GM19455 (cell line): Measurements from ENCODE around the gene DACH2.

Source experiments
- ATAC-seq: cut with Tn5 transposase; IDR thresholded peaks from one replicate; pipeline ENCODE4 v1.9.1; 2021; ENCODE audit not compliant: unreplicated experiment

DACH2 gene

GRCh38 chrX:86295293-86295692 lies 147.0 kb downstream of the DACH2 start:
- ATAC-seq: no peak

DNA sequence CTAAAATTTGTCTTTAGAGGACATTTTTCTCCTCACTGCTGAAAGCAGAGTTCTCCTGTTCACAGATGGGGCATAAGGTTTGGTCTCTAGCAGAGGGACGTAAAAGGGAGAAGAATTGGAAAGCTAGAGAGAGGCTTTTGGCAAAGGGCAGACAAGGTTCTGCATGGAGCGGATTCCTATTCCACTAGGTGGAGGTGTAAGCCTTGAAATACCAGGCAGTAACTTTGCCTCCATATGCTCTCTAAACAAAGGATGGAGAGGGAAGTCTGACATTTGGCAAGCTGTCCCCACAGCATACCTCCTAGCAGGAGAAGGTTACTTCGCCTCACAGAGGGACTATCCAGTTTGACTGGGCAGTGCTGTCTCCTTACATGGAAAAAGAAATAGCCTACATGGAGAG lies 174.7 kb downstream of the DACH2 start:
- no peak for ATAC-seq

GRCh38 chrX:86329174-86329573 lies 180.9 kb downstream of the DACH2 start:
- no peak for ATAC-seq

DNA sequence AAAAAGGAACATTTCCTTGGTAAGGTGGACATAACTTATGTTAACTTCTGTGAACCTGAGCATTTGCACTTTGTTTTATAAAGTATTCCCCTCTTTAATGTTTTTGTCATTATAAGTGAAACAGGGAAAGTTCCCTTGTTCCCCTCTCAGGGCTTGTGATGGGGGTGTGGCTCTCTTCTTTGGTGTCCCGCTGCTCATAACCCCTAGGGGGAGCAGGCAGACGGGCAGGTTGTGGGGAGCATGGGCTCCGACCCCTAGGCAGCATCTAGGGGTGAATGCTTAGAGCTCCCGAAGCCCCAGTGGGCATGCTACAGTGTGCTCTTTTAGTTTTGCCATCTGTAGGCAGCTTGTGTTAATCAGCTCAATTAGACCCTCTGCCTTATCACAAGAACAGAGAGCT lies 200.4 kb downstream of the DACH2 start:
- no peak for ATAC-seq

DNA sequence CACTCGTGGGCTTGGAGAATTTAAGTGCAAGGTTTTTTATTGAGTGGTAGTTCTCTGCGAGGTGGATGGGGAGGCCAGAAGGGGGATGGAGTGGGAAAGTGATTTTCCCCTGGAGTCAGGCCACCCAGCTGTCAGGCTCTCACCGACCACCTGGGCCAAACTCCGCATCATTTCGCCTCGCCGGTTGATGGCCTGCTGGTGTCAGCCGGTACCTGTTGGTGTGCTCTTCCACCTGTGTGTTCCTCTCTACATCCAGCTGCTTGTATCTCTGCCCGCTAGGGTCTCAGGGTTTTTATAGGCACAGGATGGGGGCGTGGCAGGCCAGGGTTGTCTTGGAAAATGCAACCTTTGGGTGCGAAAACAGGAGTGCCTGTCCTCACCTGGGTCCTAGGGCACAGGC lies 200.9 kb downstream of the DACH2 start:
- ATAC-seq: no peak

DNA sequence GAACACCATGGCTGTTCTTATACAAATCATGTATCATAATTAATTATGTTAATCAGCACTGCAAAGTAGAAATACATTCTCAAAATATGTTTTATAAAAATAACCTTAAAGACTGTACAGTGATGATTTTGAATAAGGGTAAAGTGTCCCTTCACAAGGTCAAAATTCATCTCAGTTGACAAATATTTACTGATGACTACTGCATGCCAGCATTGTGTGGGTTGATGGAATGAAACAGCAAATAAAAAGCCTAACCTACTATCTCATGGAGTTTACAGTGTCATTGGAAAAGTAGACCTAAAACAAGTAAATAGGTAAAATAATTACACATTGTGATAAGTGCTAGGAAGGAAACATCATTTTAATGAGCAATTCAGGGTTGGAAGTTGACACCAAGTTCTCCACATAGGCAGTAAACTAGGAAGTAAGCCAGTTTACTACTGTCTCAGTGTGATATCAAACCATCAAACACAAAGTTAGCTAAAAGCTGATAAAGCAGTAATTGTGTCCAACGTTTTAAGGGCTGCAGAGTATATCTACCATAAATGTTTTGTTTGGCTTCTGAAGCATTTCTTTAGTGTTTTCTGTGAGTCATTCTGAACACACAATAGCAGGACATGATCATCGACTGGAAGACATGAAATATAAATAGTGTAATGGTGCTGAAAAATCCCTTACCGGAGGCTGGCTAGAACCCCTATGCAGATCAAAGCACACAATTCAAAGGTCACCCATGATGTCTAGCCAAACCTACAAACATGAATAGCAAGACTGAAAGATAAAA lies 221.8 kb downstream of the DACH2 start:
- no peak for ATAC-seq

DNA sequence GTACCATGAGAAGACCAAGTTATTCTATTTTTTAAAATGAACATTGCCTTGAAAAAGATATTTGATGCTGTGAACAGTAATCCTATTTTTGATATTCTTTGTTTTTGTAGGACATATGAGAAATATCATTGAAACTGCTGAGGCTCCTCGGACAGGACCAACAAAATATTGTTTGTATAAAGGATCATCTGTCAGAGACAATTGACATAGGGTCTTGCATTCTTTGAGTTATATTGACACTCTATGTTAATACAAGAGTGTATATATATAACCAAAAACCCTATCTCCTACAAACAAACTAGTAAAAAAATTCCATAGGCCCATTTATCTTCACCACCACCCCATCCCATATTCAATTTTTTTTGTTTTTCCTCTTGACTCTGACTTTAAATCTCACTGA lies 222.7 kb downstream of the DACH2 start:
- ATAC-seq: no peak

DNA sequence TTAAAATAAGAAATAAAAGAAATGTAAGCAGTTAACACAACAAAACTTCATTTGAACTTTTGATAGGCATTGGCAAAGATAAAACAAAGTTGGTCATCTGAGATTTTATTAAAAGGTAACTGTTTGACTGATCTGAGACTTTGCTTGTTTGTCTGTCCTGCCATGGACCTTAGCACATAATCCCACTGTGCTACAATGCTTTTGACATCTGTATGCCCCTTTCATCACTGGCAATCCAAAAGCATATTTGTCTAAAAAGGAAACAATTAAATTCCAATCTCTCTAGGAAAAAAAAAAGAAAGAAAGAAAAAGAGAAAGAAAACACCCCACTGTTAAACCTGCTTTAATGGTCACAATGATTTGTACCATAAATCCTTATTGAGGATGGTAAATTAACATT lies 231.0 kb downstream of the DACH2 start:
- ATAC-seq: no peak

- no peak for ATAC-seq
Measured at GRCh38 chrX:86383681-86384540, 235.7 kb downstream of the DACH2 start.

- ATAC-seq: no peak
Measured at GRCh38 chrX:86407371-86407770, 259.1 kb downstream of the DACH2 start.

- no peak for ATAC-seq
Measured at GRCh38 chrX:86421771-86422170, 273.5 kb downstream of the DACH2 start.

DNA sequence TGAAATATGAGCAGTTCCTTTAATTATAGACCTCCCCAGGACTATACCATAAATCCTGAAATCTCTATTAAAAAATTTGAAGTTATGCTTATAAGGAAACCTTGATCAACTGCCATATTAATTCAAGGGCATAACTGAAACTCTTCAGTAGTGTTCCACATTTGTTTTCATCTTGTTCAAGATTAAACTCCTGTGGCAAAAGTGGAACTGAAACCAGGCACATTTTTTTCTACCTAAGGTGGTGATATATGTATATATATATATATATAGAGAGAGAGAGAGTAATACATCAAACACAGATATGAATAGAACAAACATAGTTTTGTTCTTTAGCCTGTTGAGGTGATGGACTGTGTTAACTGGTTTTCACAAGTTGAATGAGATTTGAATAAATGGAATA lies 287.9 kb downstream of the DACH2 start:
- ATAC-seq: no peak

GRCh38 chrX:86455495-86455894 lies 307.2 kb downstream of the DACH2 start:
- no peak for ATAC-seq

GRCh38 chrX:86460760-86461159 lies 312.5 kb downstream of the DACH2 start:
- ATAC-seq: no peak

DNA sequence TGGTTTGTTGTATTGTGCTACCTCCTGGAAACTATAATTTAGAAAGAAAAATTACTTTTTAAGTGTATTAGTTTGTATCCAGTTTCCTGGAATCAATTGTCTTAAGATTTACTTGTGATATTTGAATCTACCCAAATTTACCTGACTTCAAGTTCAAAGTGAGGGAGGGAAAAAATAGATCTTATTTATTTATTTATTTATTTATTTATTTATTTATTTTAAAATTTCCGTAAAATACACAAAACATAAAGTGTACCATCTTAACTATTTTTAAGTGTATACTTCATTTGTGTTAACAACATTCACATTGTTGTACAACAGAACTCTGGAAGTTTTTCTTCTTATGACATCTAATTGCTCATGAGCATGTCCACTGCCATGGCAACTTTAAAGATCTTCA lies 356.0 kb downstream of the DACH2 start:
- ATAC-seq: no peak

- ATAC-seq: no peak
Measured at GRCh38 chrX:86507331-86507730, 359.1 kb downstream of the DACH2 start.

- no peak for ATAC-seq
Measured at GRCh38 chrX:86579777-86580176, 431.5 kb downstream of the DACH2 start.

DNA sequence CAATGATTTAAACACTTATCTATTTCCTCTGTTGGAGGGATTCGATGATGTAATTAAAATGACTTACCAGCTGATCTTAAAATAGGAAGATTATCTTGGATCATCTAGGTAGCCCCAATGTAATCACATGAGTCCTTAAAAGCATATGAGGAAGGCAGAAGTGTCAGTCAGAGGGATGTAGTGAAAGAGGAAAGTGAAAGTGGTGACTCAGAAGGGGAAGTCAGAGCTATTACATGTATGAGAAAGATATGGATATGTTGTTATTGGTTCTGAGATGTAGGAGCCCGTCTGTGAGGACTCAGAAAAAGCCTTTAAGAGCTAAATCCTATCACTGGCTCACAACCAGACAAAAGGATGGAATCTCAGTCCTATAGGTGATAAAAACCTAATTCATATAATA lies 456.4 kb downstream of the DACH2 start:
- no peak for ATAC-seq

DNA sequence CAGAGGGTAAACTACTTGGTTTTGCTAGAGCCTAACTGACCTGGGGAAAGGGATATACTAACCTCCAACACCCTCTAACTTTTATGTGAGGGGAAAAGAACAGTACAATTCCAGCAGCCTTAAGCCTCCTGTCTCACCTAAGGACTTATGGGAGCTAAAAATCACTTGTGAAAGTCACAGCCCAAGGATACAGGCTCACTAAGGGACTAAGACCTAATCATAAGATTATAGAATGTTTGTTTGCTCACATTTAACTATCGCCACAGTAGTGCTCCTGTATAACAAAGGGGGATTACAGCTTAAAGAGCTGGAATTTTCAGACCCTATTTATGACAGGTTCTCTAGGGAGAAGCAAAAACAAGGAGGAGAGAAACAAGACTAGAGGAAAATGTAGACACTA lies 548.7 kb downstream of the DACH2 start:
- no peak for ATAC-seq

- ATAC-seq: no peak
Measured at GRCh38 chrX:86711531-86712180, 563.4 kb downstream of the DACH2 start.

DNA sequence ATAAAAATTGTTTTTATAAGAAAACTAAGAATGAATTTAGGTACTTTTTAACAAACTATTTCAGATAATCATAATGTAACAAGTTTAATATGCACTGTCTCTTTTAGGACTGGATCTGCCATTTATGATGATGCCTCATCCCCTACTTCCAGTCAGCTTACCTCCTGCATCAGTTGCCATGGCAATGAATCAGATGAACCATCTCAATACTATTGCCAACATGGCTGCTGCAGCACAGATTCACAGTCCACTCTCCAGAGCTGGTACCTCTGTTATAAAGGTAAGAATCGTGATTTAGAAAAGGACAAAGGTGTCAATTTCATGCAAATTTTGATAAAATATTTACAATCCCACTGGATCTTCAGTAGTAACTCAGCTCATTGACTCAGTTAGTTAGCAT lies 566.2 kb downstream of the DACH2 start:
- no peak for ATAC-seq

GRCh38 chrX:86724277-86724676 lies 576.0 kb downstream of the DACH2 start:
- no peak for ATAC-seq
